PC-3 (cell line): ENCODE data around the gene RNPEP. TPM values are rescaled to one million over a fixed set of nuclear protein-coding genes. Genes with fewer than 3 reads are reported as not detected.

ENCODE experiments used
- ATAC-seq: fragments of 200-7000 bp; cut with Tn5 transposase; 2 replicates; pipeline ENCODE4 v1.9.1; 2020; ENCODE audit warnings: mild to moderate bottlenecking, moderate library complexity
- BruUV-seq: library from RNA; stranded (reverse); fragments of 400-500 nt; replicated peaks from 2 replicates; lab custom pipeline; 2021; lab: Mats Ljungman, UMichigan
- CTCF ChIA-PET: fragments of 300-600 bp; sonication (Branson Sonifier 250); formaldehyde crosslinking; loops from one replicate; lab custom pipeline; 2022; ENCODE audit warnings: antibody characterized with exemption; lab: Charles Lee
- POLR2A ChIA-PET: fragments of 300-600 bp; sonication (Branson Sonifier 250); formaldehyde crosslinking; loops from one replicate; lab custom pipeline; 2022; ENCODE audit warnings: antibody characterized with exemption; ENCODE audit not compliant: unreplicated experiment; lab: Charles Lee
- DNase-seq: peaks from one replicate; pipeline ENCODE4 v3.0.0-alpha.2; 2015
- H2AFZ ChIP-seq: fragments of 300-600 bp; sonication (generic); 2 replicates; pipeline ENCODE4 v1.6.0; 2016; ENCODE audit warnings: antibody characterized with exemption, low read length
- H3F3A ChIP-seq: fragments of 300-600 bp; sonication (generic); one replicate; pipeline ENCODE4 v1.6.0; 2017; ENCODE audit warnings: antibody characterized with exemption, low read length, control low read depth, mild to moderate bottlenecking; ENCODE audit not compliant: unreplicated experiment
- H3K27ac ChIP-seq: fragments of 300-600 bp; sonication (generic); 2 replicates; pipeline ENCODE4 v1.5.1; 2016; ENCODE audit warnings: mild to moderate bottlenecking, low read length
- H3K27me3 ChIP-seq: fragments of 300-600 bp; sonication (generic); 2 replicates; pipeline ENCODE4 v1.6.1; 2016; ENCODE audit warnings: low read length, mixed read lengths
- H3K36me3 ChIP-seq: fragments of 300-600 bp; sonication (generic); 2 replicates; pipeline ENCODE4 v1.6.1; 2016; ENCODE audit warnings: low read depth, mixed run types, low read length, mixed read lengths
- H3K4me1 ChIP-seq: fragments of 300-600 bp; sonication (generic); 2 replicates; pipeline ENCODE4 v1.5.1; 2016; ENCODE audit warnings: low read length; ENCODE audit not compliant: insufficient read depth
- H3K4me2 ChIP-seq: fragments of 300-600 bp; sonication (generic); 2 replicates; pipeline ENCODE4 v1.6.0; 2016; ENCODE audit warnings: low read length
- H3K4me3 ChIP-seq: fragments of 300-600 bp; sonication (generic); 2 replicates; pipeline ENCODE4 v1.5.1; 2016; ENCODE audit warnings: mild to moderate bottlenecking, low read length, mixed read lengths
- H3K79me2 ChIP-seq: fragments of 300-600 bp; sonication (generic); 2 replicates; pipeline ENCODE4 v1.6.1; 2017; ENCODE audit warnings: low read length, mixed read lengths
- H3K9ac ChIP-seq: fragments of 300-600 bp; sonication (generic); 2 replicates; pipeline ENCODE4 v1.6.0; 2016; ENCODE audit warnings: mild to moderate bottlenecking, low read length
- H3K9me2 ChIP-seq: fragments of 300-600 bp; sonication (generic); replicated peaks from 2 replicates; pipeline ENCODE4 v1.6.1; 2016; ENCODE audit warnings: mixed run types, low read length, mixed read lengths
- H3K9me3 ChIP-seq: fragments of 300-600 bp; sonication (generic); 2 replicates; pipeline ENCODE4 v1.6.1; 2016; ENCODE audit warnings: low read length, mixed read lengths
- H4K20me1 ChIP-seq: fragments of 300-600 bp; sonication (generic); 2 replicates; pipeline ENCODE4 v1.6.1; 2016; ENCODE audit warnings: low read length, mixed read lengths
- EZH2 ChIP-seq: fragments of 300-600 bp; sonication (generic); IDR thresholded peaks from one replicate; pipeline ENCODE4 v1.6.1; 2017; ENCODE audit warnings: antibody characterized with exemption, mild to moderate bottlenecking, low read length; ENCODE audit not compliant: unreplicated experiment
- EZH2phosphoT487 ChIP-seq: fragments of 300-600 bp; sonication (generic); IDR thresholded peaks from 2 replicates; pipeline ENCODE4 v1.6.1; 2018; ENCODE audit warnings: mild to moderate bottlenecking, antibody characterized with exemption, low read length, borderline replicate concordance
- intact Hi-C: fragments of 100-400 bp; cut with micrococcal nuclease; formaldehyde crosslinking; loops from 2 replicates; pipeline ENCODE4 v1.9.0; 2023
- total RNA-seq: library from RNA; depleted of rRNA; stranded (reverse); fragments of >200 nt; gene quantifications from 2 replicates; pipeline ENCODE4 v1.2.3, GENCODE V29; 2014
- TF ChIP-seq, protein P1 (sequence below): fragments of 300-600 bp; sonication (generic); conservative IDR thresholded peaks from 2 replicates; pipeline ENCODE4 v1.5.1; 2017; ENCODE audit warnings: antibody characterized with exemption, low read depth, mild to moderate bottlenecking, low read length

RNPEP gene
- total RNA-seq, 1 experiment from 2014 or later, result 64.7 TPM

- no peak overlapping the region for H3K9ac ChIP-seq
- ATAC-seq, result no peak
Measured at GRCh38 chr1:201970334-201971159, 11.9 kb upstream of the RNPEP start.

GRCh38 chr1:201982082-201982622 lies 296 bp upstream of the RNPEP start:
- Histone ChIP-seq H3K79me2 (peaks cover 39% of the 10 kb centered on the region), H3K4me3 (peak overlapping the region; percentile 96), H3K9ac (peak overlapping the region; percentile 75; the same call in 1 of the 2 replicates), H3F3A (no peaks in the 10 kb centered on the region), H3K9me3 (no peaks in the 10 kb centered on the region), H3K27me3 (no peaks in the 10 kb centered on the region), H3K36me3 (no peaks in the 10 kb centered on the region), H3K4me1 (peaks cover 11% of the 10 kb centered on the region; the same call in 1 of the 2 replicates), H3K9me2 (no peaks in the 10 kb centered on the region), H2AFZ (peak overlapping the region; percentile 81; the same call in 1 of the 2 replicates), H3K4me2 (peak overlapping the region; percentile 90), H3K27ac (no peak overlapping the region), H4K20me1 (no peaks in the 10 kb centered on the region)
- TF ChIP-seq, protein P1, sequence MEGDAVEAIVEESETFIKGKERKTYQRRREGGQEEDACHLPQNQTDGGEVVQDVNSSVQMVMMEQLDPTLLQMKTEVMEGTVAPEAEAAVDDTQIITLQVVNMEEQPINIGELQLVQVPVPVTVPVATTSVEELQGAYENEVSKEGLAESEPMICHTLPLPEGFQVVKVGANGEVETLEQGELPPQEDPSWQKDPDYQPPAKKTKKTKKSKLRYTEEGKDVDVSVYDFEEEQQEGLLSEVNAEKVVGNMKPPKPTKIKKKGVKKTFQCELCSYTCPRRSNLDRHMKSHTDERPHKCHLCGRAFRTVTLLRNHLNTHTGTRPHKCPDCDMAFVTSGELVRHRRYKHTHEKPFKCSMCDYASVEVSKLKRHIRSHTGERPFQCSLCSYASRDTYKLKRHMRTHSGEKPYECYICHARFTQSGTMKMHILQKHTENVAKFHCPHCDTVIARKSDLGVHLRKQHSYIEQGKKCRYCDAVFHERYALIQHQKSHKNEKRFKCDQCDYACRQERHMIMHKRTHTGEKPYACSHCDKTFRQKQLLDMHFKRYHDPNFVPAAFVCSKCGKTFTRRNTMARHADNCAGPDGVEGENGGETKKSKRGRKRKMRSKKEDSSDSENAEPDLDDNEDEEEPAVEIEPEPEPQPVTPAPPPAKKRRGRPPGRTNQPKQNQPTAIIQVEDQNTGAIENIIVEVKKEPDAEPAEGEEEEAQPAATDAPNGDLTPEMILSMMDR, result no peak
- TF ChIP-seq EZH2phosphoT487 (no peak), EZH2 (no peak)
- intact Hi-C loops, result no loop called here
- ChIA-PET POLR2A (no interaction called here), CTCF (interaction anchor here (0.6 kb wide), 1 partner anchor 33 kb away, joined by 11 read pairs; no protein-coding TSS in a partner anchor)
- BruUV-seq, result TSS peak; percentile 37
- no peak for DNase-seq
- ATAC-seq, result peak; percentile 25

More at GRCh38 chr1:201970334-201971159, 11.9 kb upstream of the RNPEP start:
- Histone ChIP-seq H3K27ac (no peak overlapping the region), H3K9me2 (no peaks in the 10 kb centered on the region), H3K79me2 (no peaks in the 10 kb centered on the region), H3K4me1 (no peaks in the 10 kb centered on the region), H2AFZ (no peak overlapping the region), H3K9me3 (no peaks in the 10 kb centered on the region), H3K36me3 (peaks cover 32% of the 10 kb centered on the region), H3K27me3 (no peaks in the 10 kb centered on the region), H3K4me3 (no peak overlapping the region), H4K20me1 (no peaks in the 10 kb centered on the region), H3K4me2 (no peak overlapping the region), H3F3A (no peaks in the 10 kb centered on the region)
- ChIA-PET CTCF (no interaction called here), POLR2A (no interaction called here)
- no TSS peak for BruUV-seq
- TF ChIP-seq EZH2phosphoT487, result no peak
- TF ChIP-seq, protein P1, result no peak
- no peak for TF ChIP-seq EZH2
- intact Hi-C loops, result no loop called here
- no peak for DNase-seq
